GM23248 (cell line): ENCODE measurements around the gene OPCML. TPM values are rescaled to one million over a fixed set of nuclear protein-coding genes. Genes with fewer than 3 reads are reported as not detected.

Experiments used
- DNase-seq: peaks from one replicate; pipeline ENCODE4 v3.0.0-alpha.2; 2015
- H2AFZ ChIP-seq: fragments of 200-600 bp; sonication (generic); 2 replicates; pipeline ENCODE4 v1.6.1; 2016; ENCODE audit warnings: antibody characterized with exemption
- H3F3A ChIP-seq: fragments of 200-600 bp; sonication (generic); 2 replicates; pipeline ENCODE4 v1.6.1; 2016; ENCODE audit warnings: mild to moderate bottlenecking, antibody characterized with exemption, mixed run types; ENCODE audit not compliant: insufficient read depth
- H3K27ac ChIP-seq: fragments of 200-600 bp; sonication (generic); 2 replicates; pipeline ENCODE4 v1.5.1; 2016; ENCODE audit warnings: mild to moderate bottlenecking
- H3K27me3 ChIP-seq: fragments of 200-600 bp; sonication (generic); replicated peaks from 2 replicates; pipeline ENCODE4 v1.6.1; 2016; ENCODE audit warnings: mild to moderate bottlenecking; ENCODE audit not compliant: insufficient read depth
- H3K36me3 ChIP-seq: fragments of 200-600 bp; sonication (generic); 2 replicates; pipeline ENCODE4 v1.6.1; 2016; ENCODE audit warnings: low read depth, mild to moderate bottlenecking
- H3K4me1 ChIP-seq: fragments of 200-600 bp; sonication (generic); 2 replicates; pipeline ENCODE4 v1.6.1; 2016; ENCODE audit warnings: mild to moderate bottlenecking; ENCODE audit not compliant: insufficient read depth
- H3K4me2 ChIP-seq: fragments of 200-600 bp; sonication (generic); one replicate; pipeline ENCODE4 v1.6.1; 2016; ENCODE audit warnings: mild to moderate bottlenecking; ENCODE audit not compliant: unreplicated experiment
- H3K4me3 ChIP-seq: fragments of 200-600 bp; sonication (generic); 2 replicates; pipeline ENCODE4 v1.5.1; 2016; ENCODE audit warnings: mild to moderate bottlenecking
- H3K79me2 ChIP-seq: fragments of 200-600 bp; sonication (generic); 2 replicates; pipeline ENCODE4 v1.6.1; 2016; ENCODE audit warnings: mild to moderate bottlenecking; ENCODE audit not compliant: insufficient read depth
- H3K9ac ChIP-seq: fragments of 200-600 bp; sonication (generic); 2 replicates; pipeline ENCODE4 v1.6.1; 2016; ENCODE audit warnings: mild to moderate bottlenecking
- H3K9me2 ChIP-seq: fragments of 200-600 bp; sonication (generic); 2 replicates; pipeline ENCODE4 v1.6.1; 2016; ENCODE audit warnings: mixed run types, mild to moderate bottlenecking, moderate library complexity; ENCODE audit not compliant: insufficient read depth
- H3K9me3 ChIP-seq: fragments of 200-600 bp; sonication (generic); one replicate; pipeline ENCODE4 v1.6.1; 2017; ENCODE audit warnings: low read depth
- H4K20me1 ChIP-seq: fragments of 200-600 bp; sonication (generic); 2 replicates; pipeline ENCODE4 v1.6.0; 2016; ENCODE audit not compliant: insufficient read depth
- EZH2 ChIP-seq: fragments of 200-600 bp; sonication (generic); IDR thresholded peaks from 2 replicates; pipeline ENCODE4 v1.6.1; 2018; ENCODE audit warnings: antibody characterized with exemption, mild to moderate bottlenecking; ENCODE audit not compliant: insufficient read depth, poor library complexity, severe bottlenecking
- EZH2phosphoT487 ChIP-seq: fragments of 200-600 bp; sonication (generic); IDR thresholded peaks from 2 replicates; pipeline ENCODE4 v1.6.1; 2018; ENCODE audit warnings: antibody characterized with exemption, moderate library complexity, mild to moderate bottlenecking, low read depth; ENCODE audit not compliant: insufficient read depth
- WGBS, 2 experiments: methylation state at CpG; one replicate each; pipeline ENCODE4 v1.1.6; 2015 to 2017; ENCODE audit warnings: low lambda C conversion rate in 2 of 2, low coverage in 1 of 2; ENCODE audit errors: missing lambda C conversion rate in 2 of 2; 5-methylcytosine and 5-hydroxymethylcytosine counted together
- in situ Hi-C: fragments of 300-500 bp; cut with MboI; formaldehyde crosslinking; loops from 2 replicates; pipeline ENCODE4 v1.15.0; 2020
- polyA plus RNA-seq: library from polyadenylated mRNA; unstranded; fragments of >200 nt; fragmentation: Nextera tagmentation; extraction: Ambion mirVana; gene quantifications from 2 replicates; pipeline ENCODE4 v1.2.1, GENCODE V29; 2016
- total RNA-seq: library from RNA; depleted of rRNA; stranded (reverse); fragments of >200 nt; shearing (Covaris generic); gene quantifications from 2 replicates; pipeline ENCODE4 v1.2.3, GENCODE V29; 2014

The OPCML gene
- total and polyA plus RNA-seq, 2 experiments from 2014 or later = 0.69 to 1.6 TPM

- no peak overlapping the region for H3K9ac ChIP-seq
- TF ChIP-seq EZH2phosphoT487 (no peak), EZH2 (no peak)
- no peaks in the 10 kb centered on the region for H3K9me2 ChIP-seq
- in situ Hi-C loops = no loop called here
- no peaks in the 10 kb centered on the region for H4K20me1 ChIP-seq
- H3K4me1 ChIP-seq = 0 out of 2 replicates have a peak, but pooled peaks cover 5% of the 10 kb centered on the region
- H3F3A ChIP-seq = no peaks in the 10 kb centered on the region
- H3K27me3 ChIP-seq = no peaks in the 10 kb centered on the region
- DNase-seq = peak; percentile 19
- H3K9me3 ChIP-seq = no peaks in the 10 kb centered on the region
- 63 to 76% methylated on average over 6 of the region's 6 CpGs for WGBS, 2 experiments
- no peaks in the 10 kb centered on the region for H3K79me2 ChIP-seq
- no peak overlapping the region for H3K27ac ChIP-seq
- no peak overlapping the region for H2AFZ ChIP-seq
- no peak overlapping the region for H3K4me2 ChIP-seq
- H3K4me3 ChIP-seq = no peak overlapping the region
- H3K36me3 ChIP-seq = no peaks in the 10 kb centered on the region
These were observed 910.2 kb downstream of the OPCML start for GRCh38 chr11:132621976-132622580.

DNA sequence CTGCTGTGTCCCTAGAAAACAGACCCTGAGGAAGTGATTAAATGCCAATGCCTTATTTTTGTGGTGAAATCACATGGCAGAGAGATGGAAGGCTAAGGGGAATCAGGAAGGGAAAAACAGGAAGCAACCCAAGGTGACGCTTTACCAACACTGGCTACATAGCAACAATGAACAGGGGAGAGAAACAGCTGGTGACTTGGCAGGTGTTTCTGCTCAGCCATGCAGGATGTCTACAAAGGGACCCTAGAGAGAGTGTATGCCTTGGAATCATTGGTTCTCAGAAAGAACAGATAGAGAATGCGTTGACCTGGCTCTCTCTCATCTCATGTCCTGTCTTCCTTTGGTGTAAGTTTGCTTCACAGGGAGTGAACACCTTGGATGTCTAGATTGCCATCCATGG is 911.9 kb downstream of the OPCML start:
- H3K4me1 ChIP-seq = 0 out of 2 replicates have a peak, but pooled peaks cover 5% of the 10 kb centered on the region
- H3K9ac ChIP-seq = no peak overlapping the region
- H4K20me1 ChIP-seq = no peaks in the 10 kb centered on the region
- H2AFZ ChIP-seq = no peak overlapping the region
- in situ Hi-C loops = no loop called here
- no peaks in the 10 kb centered on the region for H3K27me3 ChIP-seq
- no peak overlapping the region for H3K4me2 ChIP-seq
- DNase-seq = no peak
- no peaks in the 10 kb centered on the region for H3K36me3 ChIP-seq
- no peak for TF ChIP-seq EZH2
- no peak for TF ChIP-seq EZH2phosphoT487
- no peak overlapping the region for H3K27ac ChIP-seq
- 61 to 70% methylated on average over 2 of the region's 2 CpGs for WGBS, 2 experiments
- H3K79me2 ChIP-seq = no peaks in the 10 kb centered on the region
- H3K9me2 ChIP-seq = no peaks in the 10 kb centered on the region
- H3F3A ChIP-seq = no peaks in the 10 kb centered on the region
- H3K9me3 ChIP-seq = no peaks in the 10 kb centered on the region
- no peak overlapping the region for H3K4me3 ChIP-seq

DNA sequence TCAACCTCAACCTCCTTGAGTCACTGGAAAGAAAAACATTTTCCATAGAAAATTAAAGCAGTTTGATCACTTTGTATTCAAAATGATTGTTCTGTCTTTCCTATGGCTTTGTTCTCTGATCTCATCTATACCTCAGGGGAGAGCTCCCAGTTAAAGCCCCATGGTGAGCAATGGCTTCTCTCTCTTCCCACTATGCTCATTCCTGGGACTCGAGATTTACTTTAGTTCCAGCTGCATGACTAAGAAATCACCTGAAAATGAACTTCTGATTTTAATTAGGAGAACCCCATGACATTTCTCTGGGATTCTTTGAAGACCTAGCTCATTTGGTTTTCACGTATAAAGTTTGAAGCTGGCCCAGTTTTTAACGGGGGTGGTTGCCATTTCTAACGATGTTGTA is 921.5 kb downstream of the OPCML start:
- Histone ChIP-seq H3K9me3 (no peaks in the 10 kb centered on the region), H3K4me2 (no peak overlapping the region), H2AFZ (no peak overlapping the region), H3K9me2 (no peaks in the 10 kb centered on the region), H3K4me3 (no peak overlapping the region), H3K27me3 (no peaks in the 10 kb centered on the region), H3F3A (no peaks in the 10 kb centered on the region), H3K79me2 (no peaks in the 10 kb centered on the region), H3K9ac (no peak overlapping the region), H3K36me3 (no peaks in the 10 kb centered on the region), H4K20me1 (no peaks in the 10 kb centered on the region), H3K27ac (no peak overlapping the region), H3K4me1 (peaks cover 15% of the 10 kb centered on the region)
- in situ Hi-C loops = no loop called here
- WGBS, 2 experiments = 43 to 46% methylated on average over 4 of the region's 4 CpGs
- DNase-seq = no peak
- TF ChIP-seq EZH2 (no peak), EZH2phosphoT487 (no peak)

DNA sequence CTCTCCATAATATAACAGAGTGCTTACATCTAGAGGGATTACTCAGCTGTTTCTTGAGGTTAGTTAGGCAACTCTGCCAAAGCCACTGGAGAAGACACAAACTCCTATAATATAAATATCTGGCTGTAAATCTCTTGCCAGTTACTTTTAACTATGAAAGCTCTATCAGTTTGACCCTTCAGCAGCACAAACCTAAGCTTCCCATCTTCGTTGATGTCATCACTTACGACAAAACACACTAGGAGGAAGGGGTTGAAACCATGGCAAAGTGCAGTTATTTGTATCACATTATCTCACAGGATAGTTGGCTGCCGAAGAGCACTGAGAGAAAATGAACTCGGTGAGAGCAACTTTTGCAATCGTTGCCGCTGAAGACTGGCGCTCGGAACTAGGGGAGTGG is 922.1 kb downstream of the OPCML start:
- Histone ChIP-seq H3K79me2 (no peaks in the 10 kb centered on the region), H3K27ac (no peak overlapping the region), H3K4me1 (peaks cover 17% of the 10 kb centered on the region), H3K4me2 (no peak overlapping the region), H3K36me3 (no peaks in the 10 kb centered on the region), H3K4me3 (no peak overlapping the region), H3K27me3 (no peaks in the 10 kb centered on the region), H3F3A (no peaks in the 10 kb centered on the region), H3K9me2 (no peaks in the 10 kb centered on the region), H4K20me1 (no peaks in the 10 kb centered on the region), H3K9me3 (no peaks in the 10 kb centered on the region), H2AFZ (no peak overlapping the region), H3K9ac (no peak overlapping the region)
- WGBS, 2 experiments = 86 to 89% methylated on average over 8 of the region's 8 CpGs
- TF ChIP-seq EZH2phosphoT487 = no peak
- no peak for TF ChIP-seq EZH2
- peak; percentile 67 for DNase-seq
- in situ Hi-C loops = no loop called here

DNA sequence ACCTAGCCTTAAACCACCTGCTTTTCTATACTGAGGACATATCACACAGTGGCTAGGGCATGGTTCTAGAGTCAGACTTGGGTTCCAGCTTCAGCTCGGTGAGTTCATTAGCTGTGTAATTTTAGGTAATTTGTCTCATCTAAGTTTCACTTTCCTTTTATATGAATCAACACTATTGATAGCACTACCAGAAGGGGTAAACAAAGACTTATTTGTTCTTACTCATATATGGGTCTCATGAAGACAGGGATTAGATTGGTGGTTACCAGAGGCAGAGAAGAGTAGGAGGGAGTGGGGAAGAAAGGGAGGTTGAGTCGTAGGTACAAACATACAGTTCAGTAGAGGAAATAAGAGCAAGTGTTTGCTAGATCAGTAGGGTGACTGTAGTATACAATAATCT is 924.7 kb downstream of the OPCML start:
- no peaks in the 10 kb centered on the region for H3K79me2 ChIP-seq
- H3K27me3 ChIP-seq = no peaks in the 10 kb centered on the region
- DNase-seq = no peak
- H3K36me3 ChIP-seq = no peaks in the 10 kb centered on the region
- no peaks in the 10 kb centered on the region for H3K9me2 ChIP-seq
- no peaks in the 10 kb centered on the region for H3K9me3 ChIP-seq
- H3K4me3 ChIP-seq = no peak overlapping the region
- TF ChIP-seq EZH2 = no peak
- no peak for TF ChIP-seq EZH2phosphoT487
- no peaks in the 10 kb centered on the region for H4K20me1 ChIP-seq
- 51 to 61% methylated on average over 2 of the region's 2 CpGs for WGBS, 2 experiments
- no peak overlapping the region for H2AFZ ChIP-seq
- peaks cover 16% of the 10 kb centered on the region; the same call in 1 of the 2 replicates for H3F3A ChIP-seq
- H3K4me2 ChIP-seq = no peak overlapping the region
- H3K4me1 ChIP-seq = peaks cover 33% of the 10 kb centered on the region
- in situ Hi-C loops = no loop called here
- H3K9ac ChIP-seq = no peak overlapping the region
- H3K27ac ChIP-seq = no peak overlapping the region
